OCI-LY3 (cell line): ENCODE results near the gene RERE.

Experiments
- H2AFZ ChIP-seq: fragments of 200-600, 300-600 bp; shearing (Covaris generic); 2 replicates; pipeline ENCODE4 v1.6.0; 2014; ENCODE audit warnings: antibody characterized with exemption, low read depth, low read length
- H3K27ac ChIP-seq: fragments of 200-600, 300-600 bp; sonication (generic); 2 replicates; pipeline ENCODE4 v1.5.1; 2014; ENCODE audit warnings: mild to moderate bottlenecking, low read length, moderate library complexity, mixed read lengths
- H3K27me3 ChIP-seq: fragments of 200-600, 300-600 bp; sonication (generic); 2 replicates; pipeline ENCODE4 v1.6.1; 2014; ENCODE audit warnings: low read depth, low read length, mixed read lengths
- H3K36me3 ChIP-seq: fragments of 200-600, 300-600 bp; sonication (generic); replicated peaks from 2 replicates; pipeline ENCODE3; 2014; ENCODE audit warnings: low read depth, low read length, mixed read lengths
- H3K4me1 ChIP-seq: fragments of 300-600, 200-600 bp; sonication (generic); 2 replicates; pipeline ENCODE4 v1.6.1; 2014; ENCODE audit warnings: low read length, mixed read lengths
- H3K4me2 ChIP-seq: fragments of 200-600, 300-600 bp; sonication (generic); 2 replicates; pipeline ENCODE4 v1.6.1; 2014; ENCODE audit warnings: low read length, mixed read lengths
- H3K4me3 ChIP-seq: fragments of 300-600, 200-600 bp; sonication (generic); 2 replicates; pipeline ENCODE4 v1.5.1; 2014; ENCODE audit warnings: antibody characterized with exemption, mild to moderate bottlenecking, low read length, moderate library complexity
- H3K79me2 ChIP-seq: fragments of 300-600, 200-600 bp; shearing (Covaris generic); 2 replicates; pipeline ENCODE4 v1.6.1; 2014; ENCODE audit warnings: mild to moderate bottlenecking, low read length, mixed read lengths
- H3K9ac ChIP-seq: fragments of 300-600, 200-600 bp; shearing (Covaris generic); 2 replicates; pipeline ENCODE4 v1.6.0; 2014; ENCODE audit warnings: mild to moderate bottlenecking, low read length, moderate library complexity
- H3K9me3 ChIP-seq: fragments of 200-600, 300-600 bp; shearing (Covaris generic); 2 replicates; pipeline ENCODE4 v1.6.1; 2014; ENCODE audit warnings: low read length, mixed read lengths; ENCODE audit not compliant: insufficient read depth
- H4K20me1 ChIP-seq: fragments of 200-600, 300-600 bp; sonication (generic); 2 replicates; pipeline ENCODE4 v1.6.1; 2016; ENCODE audit warnings: low read length, mixed read lengths; ENCODE audit not compliant: insufficient read depth
- CTCF ChIP-seq: fragments of 200-600, 300-600 bp; sonication (generic); IDR thresholded peaks from 2 replicates; pipeline ENCODE4 v1.5.1; 2014; ENCODE audit warnings: antibody characterized with exemption, low read length, low read depth
- EZH2phosphoT487 ChIP-seq: fragments of 200-600 bp; shearing (Covaris generic); IDR thresholded peaks from 2 replicates; pipeline ENCODE4 v1.6.1; 2018; ENCODE audit warnings: antibody characterized with exemption, mixed run types, low read depth

Gene RERE

GRCh38 chr1:8752921-8753713, 64.3 kb downstream of the RERE start:
- no peaks in the 10 kb centered on the region for H3K9me3 ChIP-seq
- H3K4me1 ChIP-seq = peaks cover 6% of the 10 kb centered on the region
- H3K79me2 ChIP-seq = peaks cover 3% of the 10 kb centered on the region; the same call in 1 of the 2 replicates
- no peaks in the 10 kb centered on the region for H3K27me3 ChIP-seq
- no peaks in the 10 kb centered on the region for H3K36me3 ChIP-seq
- H4K20me1 ChIP-seq = no peaks in the 10 kb centered on the region
- H3K4me2 ChIP-seq = no peak overlapping the region
- no peak overlapping the region for H3K4me3 ChIP-seq
- H3K9ac ChIP-seq = no peak overlapping the region
- no peak overlapping the region for H2AFZ ChIP-seq
- no peak overlapping the region for H3K27ac ChIP-seq
- TF ChIP-seq CTCF (no peak), EZH2phosphoT487 (no peak)

GRCh38 chr1:8752411-8752810, 65.0 kb downstream of the RERE start:
- Histone ChIP-seq H3K27me3 (no peaks in the 10 kb centered on the region), H3K36me3 (no peaks in the 10 kb centered on the region), H3K9ac (no peak overlapping the region), H3K27ac (no peak overlapping the region), H3K9me3 (no peaks in the 10 kb centered on the region), H2AFZ (no peak overlapping the region), H4K20me1 (no peaks in the 10 kb centered on the region), H3K4me3 (no peak overlapping the region), H3K79me2 (peaks cover 3% of the 10 kb centered on the region; the same call in 1 of the 2 replicates), H3K4me2 (no peak overlapping the region), H3K4me1 (peaks cover 6% of the 10 kb centered on the region)
- no peak for TF ChIP-seq EZH2phosphoT487
- no peak for TF ChIP-seq CTCF

GRCh38 chr1:8751984-8752383, 65.5 kb downstream of the RERE start:
- H3K4me1 ChIP-seq = peaks cover 6% of the 10 kb centered on the region
- no peak overlapping the region for H2AFZ ChIP-seq
- TF ChIP-seq EZH2phosphoT487 (no peak), CTCF (no peak)
- no peaks in the 10 kb centered on the region for H4K20me1 ChIP-seq
- no peak overlapping the region for H3K27ac ChIP-seq
- no peaks in the 10 kb centered on the region for H3K9me3 ChIP-seq
- H3K79me2 ChIP-seq = peaks cover 3% of the 10 kb centered on the region; the same call in 1 of the 2 replicates
- H3K4me3 ChIP-seq = no peak overlapping the region
- H3K36me3 ChIP-seq = no peaks in the 10 kb centered on the region
- no peak overlapping the region for H3K4me2 ChIP-seq
- H3K27me3 ChIP-seq = no peaks in the 10 kb centered on the region
- H3K9ac ChIP-seq = no peak overlapping the region

- Histone ChIP-seq H4K20me1 (no peaks in the 10 kb centered on the region), H3K27ac (no peak overlapping the region), H3K4me2 (no peak overlapping the region), H3K27me3 (no peaks in the 10 kb centered on the region), H3K4me1 (no peaks in the 10 kb centered on the region), H3K4me3 (no peak overlapping the region), H3K9ac (no peak overlapping the region), H3K9me3 (no peaks in the 10 kb centered on the region), H2AFZ (no peak overlapping the region), H3K36me3 (no peaks in the 10 kb centered on the region), H3K79me2 (no peaks in the 10 kb centered on the region)
- no peak for TF ChIP-seq EZH2phosphoT487
- TF ChIP-seq CTCF = no peak
Measured at GRCh38 chr1:8747879-8748825, 69.3 kb downstream of the RERE start.
